Upper lobe of left lung (tissue), 4 donors: Measurements from ENCODE around the gene SH3YL1.

Experiments
- POLR2A ChIP-seq, 4 donors: fragments of 450-650 bp; IDR thresholded peaks; one replicate each; pipeline ENCODE4 v1.5.1; 2016 to 2017; ENCODE audit warnings: antibody characterized with exemption in 4 of 4, mild to moderate bottlenecking in 2 of 4
- POLR2AphosphoS5 ChIP-seq, 2 donors: sonication (generic); formaldehyde crosslinking; IDR thresholded peaks; one replicate each; pipeline ENCODE4 v1.5.1; 2017; ENCODE audit warnings: antibody characterized with exemption in 2 of 2
- TF ChIP-seq, protein P1 (sequence below), 6 experiments: fragments of 450-650 bp in 4 of 6; fragments of 200-600 bp in 2 of 6; sonication (generic) in 2 of 6; IDR thresholded peaks; one replicate each; pipeline ENCODE4 v1.5.1; 2016 to 2019; ENCODE audit warnings: antibody characterized with exemption in 6 of 6

DNA sequence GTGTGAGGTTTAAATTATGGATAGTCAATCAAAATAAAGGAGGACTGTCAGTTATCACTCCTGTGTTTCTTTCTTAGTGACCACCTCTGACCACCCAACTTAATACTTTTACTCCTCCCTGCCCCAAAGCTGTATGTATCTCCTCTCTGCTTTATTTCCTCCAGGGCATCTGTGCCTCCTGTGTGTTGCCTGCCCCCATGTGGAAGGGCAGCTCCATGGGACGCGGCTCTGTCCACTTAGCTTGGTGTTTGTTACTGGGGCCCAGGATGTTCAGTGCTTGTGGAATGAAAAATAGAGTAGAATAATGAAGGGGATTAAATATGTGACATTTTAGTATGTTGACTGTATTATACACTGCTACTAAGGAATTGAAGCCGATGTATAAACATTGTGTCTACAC, 10.7 kb upstream of the SH3YL1 start:
- TF ChIP-seq, protein P1, sequence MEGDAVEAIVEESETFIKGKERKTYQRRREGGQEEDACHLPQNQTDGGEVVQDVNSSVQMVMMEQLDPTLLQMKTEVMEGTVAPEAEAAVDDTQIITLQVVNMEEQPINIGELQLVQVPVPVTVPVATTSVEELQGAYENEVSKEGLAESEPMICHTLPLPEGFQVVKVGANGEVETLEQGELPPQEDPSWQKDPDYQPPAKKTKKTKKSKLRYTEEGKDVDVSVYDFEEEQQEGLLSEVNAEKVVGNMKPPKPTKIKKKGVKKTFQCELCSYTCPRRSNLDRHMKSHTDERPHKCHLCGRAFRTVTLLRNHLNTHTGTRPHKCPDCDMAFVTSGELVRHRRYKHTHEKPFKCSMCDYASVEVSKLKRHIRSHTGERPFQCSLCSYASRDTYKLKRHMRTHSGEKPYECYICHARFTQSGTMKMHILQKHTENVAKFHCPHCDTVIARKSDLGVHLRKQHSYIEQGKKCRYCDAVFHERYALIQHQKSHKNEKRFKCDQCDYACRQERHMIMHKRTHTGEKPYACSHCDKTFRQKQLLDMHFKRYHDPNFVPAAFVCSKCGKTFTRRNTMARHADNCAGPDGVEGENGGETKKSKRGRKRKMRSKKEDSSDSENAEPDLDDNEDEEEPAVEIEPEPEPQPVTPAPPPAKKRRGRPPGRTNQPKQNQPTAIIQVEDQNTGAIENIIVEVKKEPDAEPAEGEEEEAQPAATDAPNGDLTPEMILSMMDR (IDR thresholded peaks at IDR 0.05), result no peak
- TF ChIP-seq POLR2AphosphoS5 (IDR thresholded peaks at IDR 0.05) (no peak), POLR2A (IDR thresholded peaks at IDR 0.05) (no peak)
